Measurements from ENCODE around the gene MAP2K4. TPM values are rescaled to one million over a fixed set of nuclear protein-coding genes. Genes with fewer than 3 reads are reported as not detected.

The MAP2K4 gene
- total and polyA plus RNA-seq, 2 donors (not counting 1 experiment from before 2014, with no cell fraction given) = 23.5 to 25.4 TPM

DNA sequence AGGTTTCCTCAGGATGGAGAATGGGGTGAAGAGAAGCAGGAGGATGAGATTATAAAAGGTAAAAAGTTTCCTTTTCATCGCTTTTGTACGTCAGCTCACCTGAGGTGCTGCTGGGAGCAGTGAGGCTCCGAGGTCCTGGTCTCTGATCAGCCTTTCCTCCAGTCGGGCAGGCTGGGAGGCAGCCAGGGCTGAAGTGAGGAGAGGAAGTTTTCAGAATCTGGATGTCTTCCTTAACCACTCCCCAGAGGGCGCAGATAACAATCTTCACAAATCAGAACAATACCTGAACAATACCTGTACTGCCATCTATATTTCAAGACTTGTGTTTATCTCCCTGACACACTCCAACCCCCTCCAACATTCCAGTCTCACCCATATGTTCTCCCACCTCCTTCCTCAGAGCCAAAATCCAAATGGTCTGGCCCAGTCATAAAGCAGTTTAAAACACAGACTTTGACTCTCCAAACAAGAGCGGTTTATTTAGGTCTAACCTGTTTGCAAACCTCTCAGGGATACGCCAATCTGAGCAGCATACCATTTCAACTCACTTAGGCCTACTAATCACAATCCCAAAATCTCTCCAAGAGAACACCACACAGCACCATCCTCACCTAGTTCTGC lies 30.2 kb upstream of the MAP2K4 start:
- DNase-seq (ENCODE audit: low read depth in 2 of 2) = no peak
- no peak overlapping the region for H3K4me3 ChIP-seq (replicated peaks in 1 of 4; ENCODE audit: control extremely low read depth in 1 of 4, insufficient read depth in 1 of 4, low read depth in 3 of 4, low read length in 4 of 4)
- no peaks in the 10 kb centered on the region for H3K79me2 ChIP-seq (ENCODE audit: control insufficient read depth, insufficient read depth, low read length)
- H4K20me1 ChIP-seq (ENCODE audit: control insufficient read depth, extremely low read depth, insufficient read depth, low read length) = no peaks in the 10 kb centered on the region
- H3K27ac ChIP-seq (ENCODE audit: insufficient read depth, low read length) = no peak overlapping the region
- TF ChIP-seq, protein P1, sequence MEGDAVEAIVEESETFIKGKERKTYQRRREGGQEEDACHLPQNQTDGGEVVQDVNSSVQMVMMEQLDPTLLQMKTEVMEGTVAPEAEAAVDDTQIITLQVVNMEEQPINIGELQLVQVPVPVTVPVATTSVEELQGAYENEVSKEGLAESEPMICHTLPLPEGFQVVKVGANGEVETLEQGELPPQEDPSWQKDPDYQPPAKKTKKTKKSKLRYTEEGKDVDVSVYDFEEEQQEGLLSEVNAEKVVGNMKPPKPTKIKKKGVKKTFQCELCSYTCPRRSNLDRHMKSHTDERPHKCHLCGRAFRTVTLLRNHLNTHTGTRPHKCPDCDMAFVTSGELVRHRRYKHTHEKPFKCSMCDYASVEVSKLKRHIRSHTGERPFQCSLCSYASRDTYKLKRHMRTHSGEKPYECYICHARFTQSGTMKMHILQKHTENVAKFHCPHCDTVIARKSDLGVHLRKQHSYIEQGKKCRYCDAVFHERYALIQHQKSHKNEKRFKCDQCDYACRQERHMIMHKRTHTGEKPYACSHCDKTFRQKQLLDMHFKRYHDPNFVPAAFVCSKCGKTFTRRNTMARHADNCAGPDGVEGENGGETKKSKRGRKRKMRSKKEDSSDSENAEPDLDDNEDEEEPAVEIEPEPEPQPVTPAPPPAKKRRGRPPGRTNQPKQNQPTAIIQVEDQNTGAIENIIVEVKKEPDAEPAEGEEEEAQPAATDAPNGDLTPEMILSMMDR (conservative IDR thresholded peaks at IDR 0.05 in 1 of 2, IDR thresholded peaks at IDR 0.05 in 1 of 2; ENCODE audit: low read depth in 1 of 2, low read length in 2 of 2) = no peak
- TF ChIP-seq EZH2 (IDR thresholded peaks at IDR 0.05; ENCODE audit: low read length, missing control alignments) = no peak
- H3K4me1 ChIP-seq (ENCODE audit: control insufficient read depth, extremely low read depth, insufficient read depth, low read length) = no peaks in the 10 kb centered on the region
- H3K9me3 ChIP-seq (ENCODE audit: control insufficient read depth, insufficient read depth, low read depth, low read length) = no peaks in the 10 kb centered on the region
- H3K9ac ChIP-seq (ENCODE audit: insufficient read depth, low read length) = no peak overlapping the region
- no peaks in the 10 kb centered on the region for H3K27me3 ChIP-seq (ENCODE audit: control insufficient read depth, insufficient read depth, low read length)
- H3K36me3 ChIP-seq (ENCODE audit: control insufficient read depth, insufficient read depth, low read length) = peaks cover 5% of the 10 kb centered on the region
- no peak overlapping the region for H2AFZ ChIP-seq (ENCODE audit: low read length)
- no peak overlapping the region for H3K4me2 ChIP-seq (ENCODE audit: extremely low read depth, insufficient read depth, low read length)

DNA sequence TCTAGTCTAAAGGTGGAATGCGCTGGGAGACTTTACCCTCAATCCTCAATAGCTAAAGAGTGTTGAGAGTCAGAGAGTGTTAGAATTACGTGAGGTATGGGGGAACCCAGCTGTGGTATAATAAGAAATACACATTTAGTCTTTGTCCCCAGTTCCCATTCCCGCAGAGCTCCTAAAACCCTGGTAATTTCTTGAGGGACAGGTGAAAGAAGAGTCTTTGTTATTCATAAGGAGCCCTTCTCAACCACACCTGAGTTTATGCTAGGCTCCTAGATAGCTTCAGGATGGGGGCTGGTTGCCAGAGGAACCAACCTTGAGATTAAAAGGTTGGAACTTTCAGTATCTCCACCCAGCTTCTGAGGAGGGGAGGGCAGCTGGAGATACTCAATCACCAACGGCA lies 29.2 kb upstream of the MAP2K4 start:
- no peaks in the 10 kb centered on the region for H4K20me1 ChIP-seq (ENCODE audit: control insufficient read depth, extremely low read depth, insufficient read depth, low read length)
- TF ChIP-seq, protein P1 (conservative IDR thresholded peaks at IDR 0.05 in 1 of 2, IDR thresholded peaks at IDR 0.05 in 1 of 2; ENCODE audit: low read depth in 1 of 2, low read length in 2 of 2) = no peak
- TF ChIP-seq EZH2 (IDR thresholded peaks at IDR 0.05; ENCODE audit: low read length, missing control alignments) = no peak

DNA sequence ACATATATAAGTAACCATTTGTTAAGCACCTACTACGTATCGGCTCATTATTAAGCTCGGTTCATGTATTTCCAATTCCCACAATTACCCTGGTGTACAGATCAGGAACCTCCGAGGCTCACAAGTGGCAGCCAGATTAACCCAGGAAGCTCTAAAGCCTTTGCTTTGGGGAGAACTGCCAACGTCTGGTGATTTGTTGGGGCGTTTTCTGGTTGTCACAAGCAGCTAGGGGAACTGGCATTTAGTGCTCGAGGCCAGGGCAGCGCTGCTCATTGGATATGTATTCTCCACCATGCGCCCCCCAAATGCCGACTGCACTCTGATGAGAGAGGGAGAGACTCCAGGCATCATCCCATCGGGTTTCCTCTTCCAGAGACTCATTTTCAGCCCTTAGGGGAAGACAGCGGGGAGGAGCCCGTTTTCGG lies 23.9 kb upstream of the MAP2K4 start:
- H3K79me2 ChIP-seq (ENCODE audit: control insufficient read depth, insufficient read depth, low read length) = no peaks in the 10 kb centered on the region
- DNase-seq (ENCODE audit: low read depth in 2 of 2) = peak; percentile 34 to 48

More for the DNA sequence above, 29.2 kb upstream of the MAP2K4 start:
- H3K27me3 ChIP-seq (ENCODE audit: control insufficient read depth, insufficient read depth, low read length) = no peaks in the 10 kb centered on the region
- no peak overlapping the region for H3K9ac ChIP-seq (ENCODE audit: insufficient read depth, low read length)
- DNase-seq (ENCODE audit: low read depth in 2 of 2) = no peak
- H3K4me2 ChIP-seq (ENCODE audit: extremely low read depth, insufficient read depth, low read length) = no peak overlapping the region
- no peaks in the 10 kb centered on the region for H3K79me2 ChIP-seq (ENCODE audit: control insufficient read depth, insufficient read depth, low read length)
- H3K4me1 ChIP-seq (ENCODE audit: control insufficient read depth, extremely low read depth, insufficient read depth, low read length) = no peaks in the 10 kb centered on the region
- H2AFZ ChIP-seq (ENCODE audit: low read length) = no peak overlapping the region
- no peak overlapping the region for H3K27ac ChIP-seq (ENCODE audit: insufficient read depth, low read length)
- H3K36me3 ChIP-seq (ENCODE audit: control insufficient read depth, insufficient read depth, low read length) = peaks cover 5% of the 10 kb centered on the region
- no peak overlapping the region for H3K4me3 ChIP-seq (replicated peaks in 1 of 4; ENCODE audit: control extremely low read depth in 1 of 4, insufficient read depth in 1 of 4, low read depth in 3 of 4, low read length in 4 of 4)
- H3K9me3 ChIP-seq (ENCODE audit: control insufficient read depth, insufficient read depth, low read depth, low read length) = no peaks in the 10 kb centered on the region

More for the DNA sequence above, 23.9 kb upstream of the MAP2K4 start:
- peak overlapping the region; percentile 78 for H2AFZ ChIP-seq (ENCODE audit: low read length)
- peak overlapping the region; percentile 84 for H3K27ac ChIP-seq (ENCODE audit: insufficient read depth, low read length)
- H3K36me3 ChIP-seq (ENCODE audit: control insufficient read depth, insufficient read depth, low read length) = peaks cover 2% of the 10 kb centered on the region
- no peaks in the 10 kb centered on the region for H4K20me1 ChIP-seq (ENCODE audit: control insufficient read depth, extremely low read depth, insufficient read depth, low read length)
- H3K9me3 ChIP-seq (ENCODE audit: control insufficient read depth, insufficient read depth, low read depth, low read length) = no peaks in the 10 kb centered on the region
- peak overlapping the region; percentile 55 for H3K9ac ChIP-seq (ENCODE audit: insufficient read depth, low read length)
- H3K4me1 ChIP-seq (ENCODE audit: control insufficient read depth, extremely low read depth, insufficient read depth, low read length) = peaks cover 2% of the 10 kb centered on the region
- H3K4me3 ChIP-seq (replicated peaks in 1 of 4; ENCODE audit: control extremely low read depth in 1 of 4, insufficient read depth in 1 of 4, low read depth in 3 of 4, low read length in 4 of 4) = peak overlapping the region; percentile 45 to 96 (median 82)
- peak overlapping the region; percentile 87 for H3K4me2 ChIP-seq (ENCODE audit: extremely low read depth, insufficient read depth, low read length)
- TF ChIP-seq EZH2 (IDR thresholded peaks at IDR 0.05; ENCODE audit: low read length, missing control alignments) = no peak
- TF ChIP-seq, protein P1 (conservative IDR thresholded peaks at IDR 0.05 in 1 of 2, IDR thresholded peaks at IDR 0.05 in 1 of 2; ENCODE audit: low read depth in 1 of 2, low read length in 2 of 2) = no peak
- H3K27me3 ChIP-seq (ENCODE audit: control insufficient read depth, insufficient read depth, low read length) = no peaks in the 10 kb centered on the region

All from fibroblast of lung (primary cell).